Keratinocyte (primary cell): ENCODE measurements around the gene KIAA1217. TPM values are rescaled to one million over a fixed set of nuclear protein-coding genes. Genes with fewer than 3 reads are reported as not detected.

Experiments used
- DNase-seq: peaks from one replicate; pipeline ENCODE4 v3.0.0-alpha.2; 2011; ENCODE audit warnings: low read depth, missing footprints, low spot score
- FAIRE-seq: peaks from 2 replicates; lab custom pipeline; 2011; peaks lifted over from hg19 to GRCh38; lab: Jason Lieb, UNC
- H2AFZ ChIP-seq: 2 replicates; pipeline ENCODE4 v1.6.0; 2012; ENCODE audit warnings: low read length, control low read depth, inconsistent platforms; ENCODE audit not compliant: control insufficient read depth
- H3K27ac ChIP-seq: 2 replicates; pipeline ENCODE4 v1.5.1; 2011; ENCODE audit warnings: low read length; ENCODE audit not compliant: control insufficient read depth, insufficient read depth
- H3K27me3 ChIP-seq: 3 replicates; pipeline ENCODE4 v1.6.0; 2011; ENCODE audit warnings: low read length; ENCODE audit not compliant: control insufficient read depth, insufficient read depth; ENCODE audit errors: extremely low read depth
- H3K36me3 ChIP-seq, 2 experiments: 2 replicates in 1 of 2; 3 replicates in 1 of 2; pipeline ENCODE4 v1.5.1; 2011; ENCODE audit warnings: low read length in 2 of 2, mild to moderate bottlenecking in 1 of 2; ENCODE audit not compliant: control insufficient read depth in 2 of 2, insufficient read depth in 2 of 2; ENCODE audit errors: extremely low read depth in 1 of 2
- H3K4me1 ChIP-seq: 3 replicates; pipeline ENCODE4 v1.5.1; 2011; ENCODE audit warnings: low read length; ENCODE audit not compliant: control insufficient read depth, insufficient read depth; ENCODE audit errors: extremely low read depth
- H3K4me2 ChIP-seq: 3 replicates; pipeline ENCODE4 v1.6.0; 2011; ENCODE audit warnings: low read depth, low read length; ENCODE audit not compliant: control insufficient read depth, insufficient read depth; ENCODE audit errors: extremely low read depth
- H3K4me3 ChIP-seq, 3 experiments: fragments of 200-600 bp in 1 of 3; sonication (generic) in 1 of 3; 2 replicates in 2 of 3; 3 replicates in 1 of 3; pipeline ENCODE4 v1.5.1; 2011 to 2016; ENCODE audit warnings: low read length in 3 of 3, mild to moderate bottlenecking in 3 of 3, control low read depth in 2 of 3, inconsistent platforms in 1 of 3, low read depth in 1 of 3, mixed read lengths in 1 of 3, mixed run types in 1 of 3, moderate library complexity in 1 of 3; ENCODE audit not compliant: control insufficient read depth in 2 of 3, insufficient read depth in 2 of 3; ENCODE audit errors: extremely low read depth in 1 of 3
- H3K79me2 ChIP-seq: 2 replicates; pipeline ENCODE4 v1.6.0; 2012; ENCODE audit warnings: low read length; ENCODE audit not compliant: control insufficient read depth, insufficient read depth
- H3K9ac ChIP-seq: 3 replicates; pipeline ENCODE4 v1.6.0; 2011; ENCODE audit warnings: low read length; ENCODE audit not compliant: control insufficient read depth, insufficient read depth; ENCODE audit errors: extremely low read depth
- H3K9me1 ChIP-seq: 3 replicates; pipeline ENCODE4 v1.6.0; 2011; ENCODE audit warnings: low read length; ENCODE audit not compliant: control insufficient read depth, insufficient read depth; ENCODE audit errors: extremely low read depth
- H3K9me3 ChIP-seq: 2 replicates; pipeline ENCODE4 v1.5.1; 2012; ENCODE audit warnings: low read depth, low read length; ENCODE audit not compliant: control insufficient read depth
- H4K20me1 ChIP-seq: 3 replicates; pipeline ENCODE4 v1.6.0; 2011; ENCODE audit warnings: low read length; ENCODE audit not compliant: control insufficient read depth, insufficient read depth; ENCODE audit errors: extremely low read depth
- EZH2 ChIP-seq: IDR thresholded peaks from one replicate; pipeline ENCODE4 v1.6.1; 2012; ENCODE audit warnings: inconsistent platforms, mild to moderate bottlenecking, low read length, moderate library complexity
- dilution Hi-C: fragments of 300-500 bp; cut with MboI; formaldehyde crosslinking; loops from one replicate; pipeline ENCODE4 v1.7.0; 2020; ENCODE audit warnings: low sequenced_read_pairs; ENCODE audit not compliant: extremely low pct_ligation_motif_present
- polyA plus RNA-seq, 5 experiments: library from polyadenylated mRNA; depleted of rRNA in 3 of 5; stranded (reverse) in 3 of 5; stranded (forward) in 1 of 5; unstranded in 1 of 5; fragments of >200 nt; gene quantifications; 1 replicate in 1 of 5; 2 replicates in 3 of 5; 3 replicates in 1 of 5; pipeline versions ENCODE4 v1.2.1 to v1.2.3, GENCODE V29; 2011 to 2012; ENCODE audit warnings: missing spikeins in 2 of 5, low read depth in 1 of 5, low replicate concordance in 1 of 5
- TF ChIP-seq, protein P1 (sequence below), 3 experiments: IDR thresholded peaks in 1 of 3; conservative IDR thresholded peaks in 1 of 3; optimal IDR thresholded peaks in 1 of 3; 2 replicates in 2 of 3; 3 replicates in 1 of 3; pipeline versions ENCODE3 to v1.5.1; 2011; ENCODE audit warnings: low read length in 3 of 3, mild to moderate bottlenecking in 3 of 3, moderate library complexity in 2 of 3, control low read depth in 1 of 3, inconsistent platforms in 1 of 3; ENCODE audit not compliant: insufficient read depth in 2 of 3; ENCODE audit errors: extremely low read depth in 1 of 3

KIAA1217 gene
- polyA plus RNA-seq, 1 donor (not counting 4 experiments of a cell fraction or from before 2014, with no cell fraction given), result 10.4 TPM

DNA sequence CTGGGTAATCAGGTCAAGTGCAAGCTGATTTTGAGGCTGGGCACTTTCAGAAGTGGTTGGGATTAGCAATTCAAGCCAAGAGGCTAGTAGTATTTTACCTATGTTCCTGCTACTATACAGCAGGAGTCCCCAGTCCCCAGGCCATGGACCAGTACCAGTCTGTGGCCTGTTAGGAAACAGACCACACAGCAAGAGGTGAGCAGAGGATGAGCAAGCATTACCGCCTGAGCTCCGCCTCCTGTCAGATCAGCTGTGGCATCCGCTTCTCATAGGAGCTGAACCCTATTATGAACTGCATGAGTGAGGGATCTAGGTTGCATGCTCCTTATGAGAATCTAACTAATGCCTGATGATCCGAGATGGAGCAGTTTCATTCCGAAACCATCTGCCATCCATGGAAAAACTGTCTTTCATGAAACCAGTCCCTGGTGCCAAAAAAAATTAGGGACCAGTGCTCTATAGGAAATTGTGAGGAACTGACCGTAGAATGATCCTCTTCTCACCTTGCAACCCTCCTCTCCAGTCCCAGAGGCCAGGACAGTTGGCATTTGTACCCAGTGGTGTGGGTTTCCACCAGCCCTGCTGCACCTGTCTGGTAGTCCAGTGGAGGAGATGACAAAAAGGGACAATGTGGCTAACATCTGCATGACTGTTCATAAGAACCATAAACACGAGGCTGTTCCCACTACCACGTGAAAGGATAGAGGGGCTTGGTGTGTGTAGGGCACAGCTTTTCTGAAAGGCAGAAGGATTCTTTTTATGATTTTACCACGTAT is 172.5 kb downstream of the KIAA1217 start:
- no peak for FAIRE-seq
- H3K27me3 ChIP-seq, result no peaks in the 10 kb centered on the region
- TF ChIP-seq, protein P1, sequence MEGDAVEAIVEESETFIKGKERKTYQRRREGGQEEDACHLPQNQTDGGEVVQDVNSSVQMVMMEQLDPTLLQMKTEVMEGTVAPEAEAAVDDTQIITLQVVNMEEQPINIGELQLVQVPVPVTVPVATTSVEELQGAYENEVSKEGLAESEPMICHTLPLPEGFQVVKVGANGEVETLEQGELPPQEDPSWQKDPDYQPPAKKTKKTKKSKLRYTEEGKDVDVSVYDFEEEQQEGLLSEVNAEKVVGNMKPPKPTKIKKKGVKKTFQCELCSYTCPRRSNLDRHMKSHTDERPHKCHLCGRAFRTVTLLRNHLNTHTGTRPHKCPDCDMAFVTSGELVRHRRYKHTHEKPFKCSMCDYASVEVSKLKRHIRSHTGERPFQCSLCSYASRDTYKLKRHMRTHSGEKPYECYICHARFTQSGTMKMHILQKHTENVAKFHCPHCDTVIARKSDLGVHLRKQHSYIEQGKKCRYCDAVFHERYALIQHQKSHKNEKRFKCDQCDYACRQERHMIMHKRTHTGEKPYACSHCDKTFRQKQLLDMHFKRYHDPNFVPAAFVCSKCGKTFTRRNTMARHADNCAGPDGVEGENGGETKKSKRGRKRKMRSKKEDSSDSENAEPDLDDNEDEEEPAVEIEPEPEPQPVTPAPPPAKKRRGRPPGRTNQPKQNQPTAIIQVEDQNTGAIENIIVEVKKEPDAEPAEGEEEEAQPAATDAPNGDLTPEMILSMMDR (optimal IDR thresholded peaks at IDR 0.05 in 1 of 3, IDR thresholded peaks at IDR 0.05 in 1 of 3, conservative IDR thresholded peaks at IDR 0.05 in 1 of 3; ENCODE audit: extremely low read depth in 1 of 3, insufficient read depth in 2 of 3, low read length in 3 of 3), result no peak
- TF ChIP-seq EZH2, result no peak

DNA sequence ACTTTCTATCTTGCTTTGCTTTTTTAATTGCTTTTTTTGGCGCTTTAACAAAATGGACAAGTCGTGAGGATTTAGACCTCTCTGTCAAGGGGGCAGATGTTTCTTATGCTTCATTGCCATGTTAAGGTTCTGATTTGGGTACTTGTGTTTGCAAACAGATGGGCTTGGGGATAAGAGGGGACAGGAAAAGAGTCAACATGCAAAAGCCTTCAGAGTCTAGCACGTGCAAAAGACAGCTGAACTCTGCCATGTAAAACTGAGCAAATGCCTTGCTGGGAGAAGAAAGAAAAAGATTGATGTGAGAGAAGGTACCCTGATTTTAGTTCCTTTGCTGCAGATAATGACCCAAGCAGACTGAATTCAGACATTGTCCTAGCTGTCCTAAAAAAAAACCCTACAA is 173.1 kb downstream of the KIAA1217 start:
- Histone ChIP-seq H3K9me1 (no peaks in the 10 kb centered on the region), H3K4me3 (no peak overlapping the region), H3K4me2 (no peak overlapping the region), H3K27ac (peak overlapping the region; percentile 96), H4K20me1 (no peaks in the 10 kb centered on the region), H3K36me3 (peaks cover 4 to 5% of the 10 kb centered on the region in 2 experiments), H2AFZ (no peak overlapping the region), H3K9ac (no peak overlapping the region), H3K79me2 (no peaks in the 10 kb centered on the region), H3K4me1 (peaks cover 24% of the 10 kb centered on the region), H3K27me3 (no peaks in the 10 kb centered on the region), H3K9me3 (no peaks in the 10 kb centered on the region)
- FAIRE-seq (no peak), DNase-seq (no peak)
- no peak for TF ChIP-seq EZH2
- TF ChIP-seq, protein P1 (optimal IDR thresholded peaks at IDR 0.05 in 1 of 3, IDR thresholded peaks at IDR 0.05 in 1 of 3, conservative IDR thresholded peaks at IDR 0.05 in 1 of 3; ENCODE audit: extremely low read depth in 1 of 3, insufficient read depth in 2 of 3, low read length in 3 of 3), result no peak
- dilution Hi-C loops, result no loop called here

More for the DNA sequence above, 172.5 kb downstream of the KIAA1217 start:
- Histone ChIP-seq H4K20me1 (no peaks in the 10 kb centered on the region), H3K27ac (no peak overlapping the region), H3K4me1 (peaks cover 24% of the 10 kb centered on the region), H3K79me2 (no peaks in the 10 kb centered on the region), H3K9ac (no peak overlapping the region), H3K36me3 (peaks cover 4 to 5% of the 10 kb centered on the region in 2 experiments), H3K9me3 (no peaks in the 10 kb centered on the region), H3K4me2 (no peak overlapping the region), H2AFZ (no peak overlapping the region), H3K4me3 (no peak overlapping the region), H3K9me1 (no peaks in the 10 kb centered on the region)
- dilution Hi-C loops, result no loop called here
- DNase-seq, result no peak
